Gastroesophageal sphincter (tissue), 4 donors: ENCODE measurements around the gene ARID3A. TPM values are rescaled to one million over a fixed set of nuclear protein-coding genes. Genes with fewer than 3 reads are reported as not detected.

Experiments
- ATAC-seq: fragments of 150-250 bp; one replicate; pipeline ENCODE4 v1.9.1; 2016; ENCODE audit warnings: mild to moderate bottlenecking, moderate library complexity
- H3K27ac ChIP-seq, 4 donors: fragments of 200-600 bp; sonication (generic) in 3 of 4; 1 replicate in 3 of 4; 2 replicates in 1 of 4; pipeline ENCODE4 v1.5.1; 2016 to 2019
- H3K27me3 ChIP-seq: fragments of 200-600 bp; sonication (generic); one replicate; pipeline ENCODE4 v1.5.1; 2019
- H3K36me3 ChIP-seq, 2 donors: fragments of 200-600 bp; sonication (generic); one replicate each; pipeline ENCODE4 v1.5.1; 2019; ENCODE audit warnings: control low read depth in 1 of 2
- H3K4me1 ChIP-seq, 3 donors: fragments of 200-600 bp; sonication (generic); 1 replicate in 2 of 3; 2 replicates in 1 of 3; pipeline ENCODE4 v1.5.1; 2016 to 2019; ENCODE audit warnings: control low read depth in 2 of 3
- H3K4me3 ChIP-seq, 2 donors: fragments of 200-600 bp; sonication (generic); one replicate each; pipeline ENCODE4 v1.5.1; 2019; ENCODE audit warnings: mild to moderate bottlenecking in 1 of 2, moderate library complexity in 1 of 2
- H3K9me3 ChIP-seq, 3 donors: fragments of 200-600 bp; sonication (generic); one replicate each; pipeline ENCODE4 v1.5.1; 2017 to 2019; ENCODE audit warnings: control low read depth in 2 of 3
- CTCF ChIP-seq, 4 experiments: fragments of 200-600 bp in 2 of 4; fragments of 450-650 bp in 2 of 4; sonication (generic) in 1 of 4; IDR thresholded peaks; one replicate each; pipeline ENCODE4 v1.5.1; 2017 to 2019; ENCODE audit warnings: antibody characterized with exemption in 4 of 4, mild to moderate bottlenecking in 2 of 4, moderate library complexity in 2 of 4
- EP300 ChIP-seq: sonication (generic); formaldehyde crosslinking; IDR thresholded peaks from one replicate; pipeline ENCODE4 v1.6.1; 2017; ENCODE audit warnings: antibody characterized with exemption, mild to moderate bottlenecking
- POLR2A ChIP-seq, 2 donors: fragments of 450-650 bp; IDR thresholded peaks; one replicate each; pipeline ENCODE4 v1.6.1; 2017; ENCODE audit warnings: antibody characterized with exemption in 2 of 2, mild to moderate bottlenecking in 2 of 2, moderate library complexity in 1 of 2
- POLR2AphosphoS5 ChIP-seq: sonication (generic); formaldehyde crosslinking; IDR thresholded peaks from one replicate; pipeline ENCODE4 v1.6.1; 2017; ENCODE audit warnings: antibody characterized with exemption
- WGBS, 2 donors: methylation state at CpG; one replicate each; pipeline ENCODE4 v1.1.5; 2018; ENCODE audit warnings: low coverage in 1 of 2; 5-methylcytosine and 5-hydroxymethylcytosine counted together
- total RNA-seq, 4 donors: library from RNA; depleted of rRNA; stranded (reverse); fragments of >200 nt; gene quantifications; one replicate each; pipeline ENCODE4 v1.1.0, GENCODE V29; 2016

Gene ARID3A
- total RNA-seq, 4 donors from 2014 or later, result 3.6 to 6.2 (median 4.9) TPM

GRCh38 chr19:879711-880438 is 46.0 kb upstream of the ARID3A start:
- no peaks in the 10 kb centered on the region for H3K9me3 ChIP-seq
- H3K4me3 ChIP-seq, result no peak overlapping the region
- peaks cover 0 to 96% of the 10 kb centered on the region in 2 donors for H3K36me3 ChIP-seq
- H3K4me1 ChIP-seq, result no peaks in the 10 kb centered on the region
- no peak for TF ChIP-seq CTCF (IDR thresholded peaks at IDR 0.05)
- no peak for TF ChIP-seq EP300
- no peak for TF ChIP-seq POLR2A (IDR thresholded peaks at IDR 0.05)
- no peak for TF ChIP-seq POLR2AphosphoS5
- no peak overlapping the region for H3K27ac ChIP-seq
- no peaks in the 10 kb centered on the region for H3K27me3 ChIP-seq
- 60% methylated on average over 1 of the region's 37 CpGs; no CpG with 5 or more reads in 1 of the 2 donors for WGBS, 2 donors
- no peak for ATAC-seq

- H3K9me3 ChIP-seq, result no peaks in the 10 kb centered on the region
- 90% methylated on average over 9 of the region's 34 CpGs; no CpG with 5 or more reads in 1 of the 2 donors for WGBS, 2 donors
- no peaks in the 10 kb centered on the region for H3K27me3 ChIP-seq
- no peak overlapping the region for H3K27ac ChIP-seq
- peaks cover 0 to 96% of the 10 kb centered on the region in 2 donors for H3K36me3 ChIP-seq
- H3K4me3 ChIP-seq, result no peak overlapping the region
- no peaks in the 10 kb centered on the region for H3K4me1 ChIP-seq
- no peak for TF ChIP-seq EP300
- no peak for TF ChIP-seq CTCF (IDR thresholded peaks at IDR 0.05)
- TF ChIP-seq POLR2AphosphoS5, result no peak
- no peak for TF ChIP-seq POLR2A (IDR thresholded peaks at IDR 0.05)
- ATAC-seq, result no peak
Measured at GRCh38 chr19:881385-882071, 44.3 kb upstream of the ARID3A start.

- 65 to 88% methylated on average over 2 to 16 of the region's 30 CpGs for WGBS, 2 donors
- no peak for ATAC-seq
- H3K27me3 ChIP-seq, result no peaks in the 10 kb centered on the region
- peaks cover 0 to 99% of the 10 kb centered on the region in 2 donors for H3K36me3 ChIP-seq
- no peak overlapping the region for H3K27ac ChIP-seq
- no peaks in the 10 kb centered on the region for H3K9me3 ChIP-seq
- no peak overlapping the region for H3K4me3 ChIP-seq
- H3K4me1 ChIP-seq, result no peaks in the 10 kb centered on the region
- TF ChIP-seq CTCF (IDR thresholded peaks at IDR 0.05) (no peak), POLR2A (IDR thresholded peaks at IDR 0.05) (no peak), POLR2AphosphoS5 (no peak), EP300 (no peak)
Measured at GRCh38 chr19:882871-883497, 42.9 kb upstream of the ARID3A start.

GRCh38 chr19:883661-884211 is 42.1 kb upstream of the ARID3A start:
- no peaks in the 10 kb centered on the region for H3K27me3 ChIP-seq
- H3K4me3 ChIP-seq, result no peak overlapping the region
- 89% methylated on average over 13 of the region's 22 CpGs; no CpG with 5 or more reads in 1 of the 2 donors for WGBS, 2 donors
- H3K36me3 ChIP-seq, result peaks cover 0 to 100% of the 10 kb centered on the region in 2 donors
- H3K4me1 ChIP-seq, result no peaks in the 10 kb centered on the region
- no peak overlapping the region for H3K27ac ChIP-seq
- H3K9me3 ChIP-seq, result no peaks in the 10 kb centered on the region
- no peak for ATAC-seq
- TF ChIP-seq POLR2A (IDR thresholded peaks at IDR 0.05) (no peak), CTCF (IDR thresholded peaks at IDR 0.05) (no peak), EP300 (no peak), POLR2AphosphoS5 (no peak)
